ENCODE measurements around the gene HOXB4.

HOXB4 gene

GRCh38 chr17:48561884-48562810 is 16.0 kb downstream of the HOXB4 start:
- no peak for DNase-seq (ENCODE audit: low read depth in 2 of 2, low spot score in 1 of 2)

DNA sequence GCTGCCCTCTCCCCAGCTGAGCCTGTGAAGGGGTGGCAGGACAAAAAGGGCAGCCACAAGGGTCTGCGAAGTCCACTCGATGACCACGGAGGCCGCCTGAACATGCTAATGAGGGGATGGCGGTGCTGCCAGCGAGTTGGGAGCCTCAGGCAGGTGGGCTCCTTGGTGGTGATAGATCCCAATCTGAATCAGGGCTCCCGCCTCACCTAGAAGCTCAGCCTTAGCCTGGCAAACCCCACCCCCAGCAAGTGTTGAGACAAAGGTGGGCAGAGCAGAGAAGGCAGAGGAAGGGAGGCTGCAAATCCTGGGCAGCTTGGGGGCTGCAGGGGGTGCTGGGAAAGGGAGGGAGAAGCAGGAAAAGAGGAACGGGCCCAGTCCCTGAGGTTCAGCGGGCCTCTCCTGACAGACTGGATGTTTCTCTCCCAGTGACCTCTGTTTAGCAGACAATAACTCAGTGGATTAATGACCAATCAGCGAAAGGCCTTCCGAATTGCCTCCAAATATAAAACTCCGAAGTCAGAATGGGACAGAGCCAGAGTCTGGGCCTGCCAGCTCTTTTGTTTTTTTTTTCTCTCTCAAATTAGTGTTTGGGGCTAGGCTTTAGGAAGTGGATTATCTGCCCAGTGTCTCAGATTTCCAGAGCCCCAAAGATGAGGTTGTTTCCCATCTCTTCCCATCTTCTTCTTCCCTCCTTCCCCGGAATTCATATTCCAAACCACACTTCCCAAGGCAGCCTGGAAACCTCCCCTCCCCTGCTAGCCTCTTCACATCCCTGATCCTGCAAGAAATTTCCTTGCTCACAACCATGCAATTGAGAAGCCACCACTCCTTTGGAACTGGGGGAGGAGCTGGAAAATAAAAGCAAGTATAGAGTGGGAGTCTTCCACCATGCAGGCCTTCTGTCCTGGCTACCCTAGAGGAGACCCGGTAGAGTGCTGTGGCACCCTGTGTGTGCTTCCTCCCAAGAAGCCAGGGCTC is 18.0 kb downstream of the HOXB4 start:
- no peak for DNase-seq (ENCODE audit: low read depth in 2 of 2, low spot score in 1 of 2)

GRCh38 chr17:48559122-48559839 is 18.9 kb downstream of the HOXB4 start:
- DNase-seq (ENCODE audit: low read depth in 2 of 2, low spot score in 1 of 2), result no peak

- DNase-seq (ENCODE audit: low read depth in 2 of 2, low spot score in 1 of 2), result no peak
Observed at GRCh38 chr17:48558831-48559121, 19.4 kb downstream of the HOXB4 start.

GRCh38 chr17:48558057-48558830 is 19.9 kb downstream of the HOXB4 start:
- no peak for DNase-seq (ENCODE audit: low read depth in 2 of 2, low spot score in 1 of 2)

DNA sequence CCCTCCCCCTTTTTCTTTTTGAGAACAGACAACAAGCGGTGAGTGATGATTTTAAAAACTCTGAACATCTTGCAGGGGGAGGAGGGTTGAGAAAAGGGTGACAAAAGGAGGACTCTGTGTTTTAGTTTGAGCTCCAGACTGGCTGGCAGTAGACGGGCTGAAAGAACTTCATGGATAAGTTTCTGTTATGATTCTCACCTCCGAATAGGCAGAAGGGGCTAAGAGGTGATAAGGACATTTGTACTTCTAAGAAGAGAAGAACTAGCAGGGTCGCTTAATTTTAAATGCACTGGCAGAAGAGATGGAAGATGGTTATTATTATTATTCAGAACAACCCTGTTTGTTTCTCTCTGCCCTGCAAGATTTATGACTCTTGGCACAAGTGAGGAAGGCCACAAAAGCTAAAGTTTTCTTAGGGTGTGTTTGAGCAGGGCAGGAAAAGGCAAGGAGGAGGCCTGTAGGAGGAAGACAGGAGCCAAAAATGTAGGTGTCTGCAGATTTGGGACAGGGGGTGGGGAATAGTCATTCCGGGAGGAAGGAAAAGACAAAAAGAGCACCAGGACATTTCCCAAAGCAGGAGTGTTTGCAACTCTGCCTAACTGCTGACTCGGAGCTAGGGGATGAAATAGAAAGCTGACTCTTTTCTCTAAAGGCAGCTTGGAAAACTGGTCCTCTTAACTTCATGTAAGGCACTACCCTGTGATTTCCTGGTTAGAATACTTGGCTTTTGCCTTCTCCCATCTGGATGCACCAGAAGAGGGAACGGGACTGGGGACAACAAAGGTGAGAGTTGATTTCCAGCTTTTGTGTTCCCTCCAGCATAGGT is 21.4 kb downstream of the HOXB4 start:
- DNase-seq (ENCODE audit: low read depth in 2 of 2, low spot score in 1 of 2), result no peak

DNA sequence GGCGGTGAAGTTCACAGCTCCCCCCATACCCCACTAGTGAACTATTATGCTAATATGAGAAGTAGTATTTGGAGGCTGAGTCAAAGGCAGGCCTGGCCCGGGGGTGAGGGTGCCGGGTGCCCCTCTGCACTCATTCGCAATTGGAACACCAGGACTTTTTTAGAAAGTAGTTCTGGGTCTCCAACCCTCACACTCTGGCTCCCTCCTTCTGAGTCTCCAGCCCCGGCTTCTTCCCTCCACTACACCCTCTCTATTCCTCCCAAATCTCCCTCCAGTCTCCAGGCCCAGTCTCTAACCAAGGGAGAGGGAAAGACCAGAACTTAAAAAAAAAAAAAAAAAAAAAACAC is 21.9 kb downstream of the HOXB4 start:
- DNase-seq (ENCODE audit: low read depth in 2 of 2, low spot score in 1 of 2), result no peak

GRCh38 chr17:48555258-48556228 is 22.6 kb downstream of the HOXB4 start:
- DNase-seq (ENCODE audit: low read depth in 2 of 2, low spot score in 1 of 2), result no peak

GRCh38 chr17:48554412-48555257 is 23.5 kb downstream of the HOXB4 start:
- DNase-seq (ENCODE audit: low read depth in 2 of 2, low spot score in 1 of 2), result no peak

DNA sequence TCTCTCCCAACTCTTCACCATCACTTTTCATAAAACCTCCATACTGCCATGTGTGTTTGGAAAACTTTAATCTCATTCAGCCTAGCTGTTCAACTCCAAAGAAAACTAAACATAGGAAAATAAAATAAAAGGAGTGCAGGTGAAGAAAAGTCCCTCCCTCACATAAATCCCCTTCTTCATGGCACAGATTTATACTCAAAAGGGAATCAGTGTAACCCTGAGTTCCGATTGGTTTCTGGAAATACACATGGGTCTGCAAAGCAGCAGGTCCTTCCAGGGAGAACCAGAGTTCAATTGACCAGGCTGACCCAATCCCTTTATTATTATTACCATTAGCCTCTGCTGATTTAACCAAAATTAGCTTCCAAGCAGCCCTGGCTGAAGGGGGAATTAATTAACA is 24.3 kb downstream of the HOXB4 start:
- no peak for DNase-seq (ENCODE audit: low read depth in 2 of 2, low spot score in 1 of 2)

DNA sequence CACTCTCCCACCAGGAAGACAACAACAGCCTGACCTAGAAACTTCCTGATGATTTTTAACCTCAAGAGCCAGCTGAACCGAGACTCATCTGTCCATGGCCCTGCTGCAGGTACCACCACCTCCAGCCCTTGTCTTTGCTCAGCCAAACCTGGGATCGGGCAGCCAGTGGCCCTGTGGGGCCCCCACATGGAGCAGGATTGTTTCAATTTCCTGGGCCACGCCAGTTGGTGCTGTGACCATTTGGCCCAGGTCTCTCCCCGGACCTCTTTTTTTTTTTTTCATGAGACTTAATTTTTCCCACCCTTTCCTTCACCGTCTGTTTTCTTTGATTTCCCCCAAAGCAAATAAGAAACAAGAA is 25.0 kb downstream of the HOXB4 start:
- no peak for DNase-seq (ENCODE audit: low read depth in 2 of 2, low spot score in 1 of 2)

GRCh38 chr17:48552466-48553189 is 25.5 kb downstream of the HOXB4 start:
- no peak for DNase-seq (ENCODE audit: low read depth in 2 of 2, low spot score in 1 of 2)

- DNase-seq (ENCODE audit: low read depth in 2 of 2, low spot score in 1 of 2), result no peak
Observed at GRCh38 chr17:48551596-48552465, 26.3 kb downstream of the HOXB4 start.

- DNase-seq (ENCODE audit: low read depth in 2 of 2, low spot score in 1 of 2), result no peak
Observed at GRCh38 chr17:48551214-48551555, 27.0 kb downstream of the HOXB4 start.

DNA sequence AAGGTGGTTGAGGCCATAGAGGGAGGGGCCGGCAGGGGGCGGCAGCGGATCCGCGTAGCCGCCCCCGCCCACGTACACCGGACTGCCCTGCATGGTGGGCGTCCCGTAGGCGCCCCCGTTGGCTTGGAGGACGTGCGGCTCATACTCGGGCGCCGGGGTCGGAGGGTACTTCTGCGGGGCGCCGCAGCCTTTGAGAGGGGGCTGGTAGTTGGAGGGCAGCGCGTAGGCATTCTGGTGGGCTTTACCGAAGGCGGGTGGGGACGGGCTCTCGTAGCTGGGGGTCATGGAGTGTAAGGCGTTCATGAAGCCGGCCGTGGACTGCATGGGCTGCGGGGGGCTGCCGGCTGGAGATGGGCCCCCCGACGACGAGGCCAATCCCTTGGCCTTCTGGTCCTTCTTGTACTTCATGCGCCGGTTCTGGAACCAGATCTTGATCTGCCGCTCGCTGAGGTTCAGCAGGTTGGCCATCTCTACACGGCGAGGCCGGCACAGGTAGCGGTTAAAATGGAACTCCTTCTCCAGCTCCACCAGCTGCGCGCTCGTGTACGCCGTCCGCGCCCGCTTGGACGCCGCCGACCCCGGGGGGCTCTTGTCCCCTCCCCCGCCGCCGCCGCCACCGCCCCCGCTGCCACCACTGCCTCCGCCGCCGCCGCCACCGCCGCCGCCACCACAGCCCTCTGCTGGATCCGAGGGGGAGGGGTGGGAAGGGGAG is 27.5 kb downstream of the HOXB4 start:
- DNase-seq (ENCODE audit: low read depth in 2 of 2, low spot score in 1 of 2), result no peak
